IPS-20b (cell line): ENCODE measurements around the gene TBX18.
A peak's percentile ranks its signal among the peaks of the same experiment; 100 is the strongest.

Experiments
- H3K27ac ChIP-seq: one replicate; pipeline ENCODE4 v1.5.1; 2013; ENCODE audit warnings: low read length
- H3K27me3 ChIP-seq: 2 replicates; pipeline ENCODE4 v1.6.1; 2013; ENCODE audit warnings: mild to moderate bottlenecking, low read length, inconsistent platforms; ENCODE audit not compliant: insufficient read depth
- H3K36me3 ChIP-seq: 2 replicates; pipeline ENCODE4 v1.6.1; 2013; ENCODE audit warnings: low read depth, mild to moderate bottlenecking, inconsistent platforms, low read length, moderate library complexity; ENCODE audit not compliant: insufficient read depth
- H3K4me1 ChIP-seq: 2 replicates; pipeline ENCODE4 v1.6.1; 2013; ENCODE audit warnings: mild to moderate bottlenecking, control low read depth, inconsistent platforms, low read length, moderate library complexity; ENCODE audit not compliant: insufficient read depth
- H3K4me3 ChIP-seq: 2 replicates; pipeline ENCODE4 v1.5.1; 2013; ENCODE audit warnings: mild to moderate bottlenecking, low read length, inconsistent platforms
- H3K9ac ChIP-seq: 2 replicates; pipeline ENCODE4 v1.6.1; 2013; ENCODE audit warnings: low read depth, mild to moderate bottlenecking, inconsistent platforms, low read length, moderate library complexity
- H3K9me3 ChIP-seq: 2 replicates; pipeline ENCODE4 v1.6.1; 2013; ENCODE audit warnings: mild to moderate bottlenecking, low read depth, low read length, inconsistent platforms; ENCODE audit not compliant: insufficient read depth

Gene TBX18

DNA sequence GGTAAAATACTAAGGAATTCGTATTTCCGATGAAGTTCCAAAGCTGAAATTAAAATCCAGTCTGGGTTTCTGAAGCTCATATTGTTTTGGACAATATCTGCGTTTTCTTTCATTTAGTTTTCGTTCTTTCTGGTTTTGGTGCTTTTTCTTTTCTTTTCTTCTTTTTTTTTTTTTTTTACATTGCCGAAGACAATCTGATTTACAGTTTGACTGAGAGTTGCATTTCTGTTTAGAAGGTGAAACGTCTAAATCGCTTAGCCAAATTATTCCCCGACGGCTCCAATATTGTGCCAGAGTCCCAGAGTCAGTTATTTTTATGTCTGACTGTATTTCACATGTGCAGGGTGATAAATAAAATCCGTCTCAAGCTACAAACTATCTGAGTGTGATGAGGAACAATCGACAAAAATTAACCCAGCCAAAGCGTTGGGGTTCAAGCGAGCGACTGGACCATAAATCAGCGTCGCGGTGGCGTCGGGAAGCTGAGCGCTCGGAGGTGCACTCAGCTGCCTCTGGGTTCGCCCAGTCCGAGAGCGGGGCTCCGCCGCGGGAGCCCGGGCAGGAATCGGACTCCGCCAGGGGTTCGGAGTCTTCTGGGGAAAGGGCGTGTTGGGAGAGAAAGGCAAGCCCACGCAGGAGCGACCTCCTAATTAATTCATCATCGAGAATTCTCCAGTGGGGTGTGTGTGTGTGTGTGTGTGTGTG lies 8.2 kb upstream of the TBX18 start:
- peaks cover 100% of the 10 kb centered on the region for H3K27me3 ChIP-seq
- no peaks in the 10 kb centered on the region for H3K36me3 ChIP-seq
- H3K9ac ChIP-seq = no peak overlapping the region
- H3K4me1 ChIP-seq = peaks cover 2% of the 10 kb centered on the region; the same call in 1 of the 2 replicates
- H3K9me3 ChIP-seq = no peaks in the 10 kb centered on the region; the same call in 1 of the 2 replicates
- peak overlapping the region; percentile 68; the same call in 1 of the 2 replicates for H3K4me3 ChIP-seq
- no peak overlapping the region for H3K27ac ChIP-seq

DNA sequence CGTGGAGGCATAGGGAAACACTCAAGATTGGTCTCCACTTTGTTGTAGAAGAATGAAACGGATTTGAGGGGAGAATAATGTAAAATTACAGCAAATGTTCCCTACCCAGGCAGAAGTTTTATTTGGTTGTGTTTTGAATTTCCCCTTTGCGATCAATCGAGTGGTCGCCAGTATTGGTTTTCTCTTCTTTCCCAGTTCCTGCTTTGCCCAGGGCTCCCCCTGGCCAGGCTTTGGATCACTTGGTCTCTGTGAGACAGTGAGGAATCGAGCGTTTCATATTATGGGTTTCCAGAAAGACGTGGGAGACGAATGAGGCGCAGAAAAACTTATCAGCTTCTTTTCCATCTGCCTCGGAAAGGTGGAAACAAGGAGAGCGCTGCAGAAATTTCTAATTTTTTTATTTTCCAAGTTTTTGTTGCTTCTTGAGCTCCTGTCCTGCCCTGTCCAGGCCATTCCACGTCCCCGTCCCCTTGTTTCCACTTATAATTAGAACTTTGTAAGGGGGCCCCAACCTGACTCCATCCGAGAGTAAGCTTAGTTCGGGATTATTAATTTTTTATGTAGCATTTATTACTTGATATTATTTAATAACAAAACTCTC lies 7.5 kb upstream of the TBX18 start:
- H3K4me3 ChIP-seq = no peak overlapping the region
- H3K9ac ChIP-seq = no peak overlapping the region
- peaks cover 100% of the 10 kb centered on the region for H3K27me3 ChIP-seq
- peaks cover 2% of the 10 kb centered on the region; the same call in 1 of the 2 replicates for H3K4me1 ChIP-seq
- H3K27ac ChIP-seq = no peak overlapping the region
- no peaks in the 10 kb centered on the region; the same call in 1 of the 2 replicates for H3K9me3 ChIP-seq
- H3K36me3 ChIP-seq = no peaks in the 10 kb centered on the region

DNA sequence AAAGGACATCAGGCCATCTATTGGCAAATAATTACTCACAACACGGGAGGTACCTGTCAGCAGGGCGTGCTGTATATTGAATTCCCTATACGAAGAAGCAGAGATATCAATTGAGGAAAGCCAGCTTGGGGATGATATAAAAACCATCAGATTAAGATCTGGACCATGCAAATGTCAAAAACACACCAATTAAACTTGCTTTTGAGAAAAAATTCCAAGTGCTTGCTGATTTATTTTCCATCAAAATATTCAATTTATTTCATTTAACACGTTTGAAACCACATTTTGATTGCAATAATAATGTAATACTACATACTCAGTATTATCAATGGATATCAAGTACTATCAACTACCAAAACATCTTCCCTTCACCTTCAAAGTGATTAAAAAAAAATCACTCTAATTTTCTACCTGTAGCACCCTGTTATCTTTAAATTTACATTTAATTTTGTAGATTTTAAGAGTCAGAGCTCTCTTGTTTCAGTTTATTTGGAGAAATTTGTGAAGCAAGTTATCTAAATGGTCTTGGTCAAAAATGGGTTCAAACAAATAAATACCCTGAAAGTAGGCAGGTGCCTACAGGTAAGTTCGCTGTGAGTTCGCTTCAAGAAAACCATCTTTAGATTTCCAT lies 6.8 kb upstream of the TBX18 start:
- Histone ChIP-seq H3K27me3 (peaks cover 100% of the 10 kb centered on the region), H3K9me3 (no peaks in the 10 kb centered on the region; the same call in 1 of the 2 replicates), H3K36me3 (no peaks in the 10 kb centered on the region), H3K4me1 (peaks cover 5% of the 10 kb centered on the region; the same call in 1 of the 2 replicates), H3K9ac (no peak overlapping the region), H3K27ac (no peak overlapping the region), H3K4me3 (no peak overlapping the region)

DNA sequence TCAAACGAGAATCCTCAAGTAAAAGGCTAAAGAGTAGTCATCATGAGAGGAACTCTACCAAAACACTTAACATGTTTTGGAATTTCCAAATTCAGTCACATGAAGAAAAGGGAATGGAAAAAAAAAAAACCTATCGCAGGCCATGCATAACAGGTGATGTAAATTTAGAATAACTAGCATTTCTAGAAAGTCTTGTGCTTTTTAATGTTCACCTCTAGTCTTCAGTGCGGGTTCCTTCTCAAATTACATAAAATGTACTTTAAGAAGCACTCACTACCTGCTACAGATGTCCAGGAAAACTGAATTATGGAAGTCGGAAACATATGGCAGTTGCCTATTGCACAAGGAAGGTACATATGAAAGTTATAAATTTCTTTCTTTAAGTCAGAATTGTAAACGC lies 6.1 kb upstream of the TBX18 start:
- no peak overlapping the region for H3K9ac ChIP-seq

DNA sequence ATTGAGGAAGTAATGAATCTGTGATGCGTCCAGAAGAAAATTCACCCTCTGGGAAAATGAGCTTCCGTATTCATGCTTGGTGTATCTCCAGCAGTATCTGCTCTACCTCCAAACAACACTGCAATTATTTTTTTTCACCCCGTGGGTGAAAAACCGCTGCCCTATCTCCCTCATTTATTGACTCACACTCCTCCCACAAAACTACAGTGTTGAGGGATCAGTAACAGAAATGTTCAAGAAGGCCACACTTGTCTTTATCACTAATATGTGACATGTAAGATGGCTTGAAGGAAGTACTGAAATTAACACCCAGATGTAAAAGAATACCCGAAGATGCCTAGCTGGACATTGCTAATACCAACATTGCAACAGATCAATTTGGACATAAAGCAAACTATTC lies 4.9 kb upstream of the TBX18 start:
- no peaks in the 10 kb centered on the region; the same call in 1 of the 2 replicates for H3K9me3 ChIP-seq
- H3K4me3 ChIP-seq = no peak overlapping the region
- H3K27ac ChIP-seq = no peak overlapping the region
- no peak overlapping the region for H3K9ac ChIP-seq
- H3K36me3 ChIP-seq = no peaks in the 10 kb centered on the region
- H3K4me1 ChIP-seq = peaks cover 7% of the 10 kb centered on the region; the same call in 1 of the 2 replicates
- peaks cover 100% of the 10 kb centered on the region for H3K27me3 ChIP-seq

More for the DNA sequence above, 6.1 kb upstream of the TBX18 start:
- no peak overlapping the region for H3K27ac ChIP-seq
- no peaks in the 10 kb centered on the region for H3K36me3 ChIP-seq
- H3K9me3 ChIP-seq = no peaks in the 10 kb centered on the region; the same call in 1 of the 2 replicates
- no peak overlapping the region for H3K4me3 ChIP-seq
- H3K4me1 ChIP-seq = peaks cover 7% of the 10 kb centered on the region; the same call in 1 of the 2 replicates
- H3K27me3 ChIP-seq = peaks cover 100% of the 10 kb centered on the region

DNA sequence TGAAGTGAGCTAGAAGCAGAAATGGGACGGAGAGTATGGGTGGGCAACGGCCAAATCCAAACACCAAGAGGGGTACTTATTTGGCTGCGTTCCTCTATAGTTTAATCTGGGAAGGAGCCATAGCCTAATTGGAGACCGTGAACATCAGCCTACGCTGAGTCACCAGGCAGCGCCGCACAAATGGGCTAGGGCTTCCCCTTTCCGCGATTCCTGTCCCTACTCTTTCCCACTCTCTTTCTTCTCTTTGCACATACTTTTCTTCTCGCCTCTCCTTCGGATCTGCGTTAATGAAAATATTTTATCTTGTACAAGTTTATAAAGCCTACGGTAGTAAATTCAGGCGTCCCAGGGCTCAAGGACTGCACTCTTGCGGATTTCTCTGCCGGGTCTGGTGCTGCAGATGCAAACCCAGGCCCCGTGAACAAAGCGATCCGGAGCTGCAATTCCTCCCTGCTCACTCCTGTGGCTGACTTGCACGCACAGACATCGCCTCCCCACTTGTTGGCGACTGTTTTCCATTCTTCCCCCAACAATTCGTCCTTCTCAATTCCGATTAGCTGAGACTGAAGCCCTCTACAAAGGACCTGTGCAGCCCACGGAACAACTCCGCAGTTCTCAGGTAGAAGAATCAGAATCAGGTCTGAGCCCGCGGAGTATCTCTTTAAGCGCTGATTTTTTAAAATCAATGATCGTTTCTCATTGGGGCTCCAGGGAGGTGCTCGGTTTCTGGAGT lies 4.2 kb upstream of the TBX18 start:
- H3K9me3 ChIP-seq = no peaks in the 10 kb centered on the region; the same call in 1 of the 2 replicates
- no peak overlapping the region for H3K27ac ChIP-seq
- H3K4me1 ChIP-seq = peaks cover 7% of the 10 kb centered on the region; the same call in 1 of the 2 replicates
- no peaks in the 10 kb centered on the region for H3K36me3 ChIP-seq
- peaks cover 100% of the 10 kb centered on the region for H3K27me3 ChIP-seq
- H3K9ac ChIP-seq = no peak overlapping the region
- peak overlapping the region; percentile 50; the same call in 1 of the 2 replicates for H3K4me3 ChIP-seq

DNA sequence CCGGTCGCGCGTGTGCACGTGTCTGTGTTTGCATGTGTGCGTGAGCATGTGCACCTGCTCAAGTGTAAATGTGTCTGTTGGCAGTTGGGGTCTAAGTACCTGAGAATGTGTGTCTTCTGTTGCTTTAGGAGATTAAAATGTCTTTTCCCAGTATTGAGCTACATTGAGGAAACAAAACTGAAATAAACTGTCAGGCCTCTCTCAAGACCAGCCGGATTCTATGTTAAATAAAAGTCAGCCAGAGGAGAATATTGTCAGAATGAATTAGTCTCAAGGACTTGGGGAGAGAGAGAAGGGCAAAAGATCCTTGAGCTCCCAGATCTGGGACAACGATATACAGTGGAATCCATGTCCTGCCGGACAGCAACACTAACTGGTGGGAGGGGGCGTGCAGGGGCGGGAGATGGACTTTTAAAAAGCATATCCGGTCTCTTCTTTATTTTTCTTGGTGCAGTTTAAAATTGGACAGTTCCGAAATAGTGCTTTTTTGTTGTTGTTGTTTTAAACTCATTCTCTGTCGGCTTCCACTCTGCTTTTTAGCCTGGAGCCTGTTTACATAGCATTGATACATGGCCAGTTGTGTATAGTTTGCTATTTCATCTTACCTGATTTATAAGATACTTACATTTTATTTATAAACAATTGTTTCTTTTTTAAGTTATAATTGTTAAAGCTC lies 3.3 kb upstream of the TBX18 start:
- Histone ChIP-seq H3K4me3 (no peak overlapping the region), H3K27me3 (peaks cover 100% of the 10 kb centered on the region), H3K9ac (no peak overlapping the region), H3K9me3 (no peaks in the 10 kb centered on the region; the same call in 1 of the 2 replicates), H3K27ac (no peak overlapping the region), H3K4me1 (peaks cover 5% of the 10 kb centered on the region; the same call in 1 of the 2 replicates), H3K36me3 (no peaks in the 10 kb centered on the region)

DNA sequence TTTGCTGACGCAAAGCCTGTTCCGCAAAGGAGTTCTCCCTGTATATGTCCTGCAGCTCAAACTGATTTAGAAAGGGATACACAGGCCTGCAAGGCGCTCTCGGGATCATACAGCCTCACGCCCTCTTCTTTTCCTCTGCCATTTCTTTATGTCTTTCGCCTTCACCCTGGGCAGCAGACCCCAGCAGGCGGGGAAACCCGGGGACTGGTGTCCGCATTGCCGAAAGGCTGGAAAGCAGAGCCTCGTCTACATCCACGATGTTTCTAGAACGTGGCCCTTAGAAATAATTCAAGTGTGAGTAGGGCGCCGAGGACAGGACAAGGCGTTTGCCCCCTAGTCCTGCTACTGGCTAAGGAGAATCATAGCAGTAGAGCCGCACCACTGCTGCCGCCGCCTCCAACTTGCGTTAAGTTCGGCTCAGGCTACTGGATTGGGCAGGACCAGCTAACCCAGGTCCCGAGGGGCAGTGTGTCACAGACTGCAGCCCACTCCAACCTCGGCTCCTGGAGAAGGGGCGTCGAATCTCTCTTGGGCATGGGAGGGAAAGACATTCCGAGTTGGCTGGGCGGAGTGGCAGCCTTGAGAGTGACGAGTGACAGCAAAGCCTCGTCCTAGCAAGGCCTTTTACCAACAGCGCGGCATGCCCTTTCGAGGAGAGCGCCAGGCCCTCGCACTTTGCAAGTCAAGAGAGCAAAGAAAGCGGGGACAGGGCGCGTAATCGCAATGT lies 2.6 kb upstream of the TBX18 start:
- Histone ChIP-seq H3K27ac (no peak overlapping the region), H3K4me1 (peaks cover 5% of the 10 kb centered on the region; the same call in 1 of the 2 replicates), H3K9me3 (no peaks in the 10 kb centered on the region; the same call in 1 of the 2 replicates), H3K9ac (no peak overlapping the region), H3K36me3 (no peaks in the 10 kb centered on the region), H3K27me3 (peaks cover 100% of the 10 kb centered on the region), H3K4me3 (peak overlapping the region; percentile 54; the same call in 1 of the 2 replicates)

DNA sequence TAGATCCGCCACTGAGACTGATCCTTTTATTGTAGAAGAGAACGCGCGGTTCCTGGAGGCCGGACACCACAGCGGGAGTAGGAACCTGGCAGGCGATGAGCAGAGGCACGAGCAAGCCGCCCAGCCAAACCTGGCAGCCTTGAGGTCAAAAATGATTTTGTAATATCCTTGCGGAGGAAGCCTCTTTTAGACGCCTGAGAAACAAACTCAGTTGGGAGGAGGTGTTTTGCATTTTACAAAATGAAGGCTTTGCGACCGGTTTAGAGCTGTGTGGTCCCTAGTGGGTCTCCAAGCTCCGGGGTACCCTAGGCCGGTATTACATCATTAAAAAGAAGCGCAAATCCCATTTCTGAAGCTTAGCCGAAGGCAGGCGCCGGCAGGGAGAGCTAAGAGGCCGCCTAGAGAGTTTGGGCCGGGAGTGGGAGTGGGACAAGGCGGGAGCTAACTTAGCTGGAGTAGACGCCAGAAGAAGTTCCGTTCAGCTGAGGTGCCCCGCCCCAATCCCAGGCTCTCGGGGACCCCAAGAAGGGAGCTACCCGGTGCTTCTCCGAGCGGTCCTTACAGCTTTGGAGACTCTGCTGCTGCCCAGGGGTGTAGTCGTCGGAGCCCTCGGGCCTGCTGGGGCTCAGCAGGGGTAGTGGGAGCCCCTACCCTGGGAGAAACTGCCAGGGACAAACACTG lies 1.9 kb upstream of the TBX18 start:
- Histone ChIP-seq H3K27ac (no peak overlapping the region), H3K36me3 (no peaks in the 10 kb centered on the region), H3K9me3 (no peaks in the 10 kb centered on the region), H3K4me3 (peak overlapping the region; percentile 54; the same call in 1 of the 2 replicates), H3K4me1 (peaks cover 5% of the 10 kb centered on the region; the same call in 1 of the 2 replicates), H3K27me3 (peaks cover 100% of the 10 kb centered on the region), H3K9ac (no peak overlapping the region)

DNA sequence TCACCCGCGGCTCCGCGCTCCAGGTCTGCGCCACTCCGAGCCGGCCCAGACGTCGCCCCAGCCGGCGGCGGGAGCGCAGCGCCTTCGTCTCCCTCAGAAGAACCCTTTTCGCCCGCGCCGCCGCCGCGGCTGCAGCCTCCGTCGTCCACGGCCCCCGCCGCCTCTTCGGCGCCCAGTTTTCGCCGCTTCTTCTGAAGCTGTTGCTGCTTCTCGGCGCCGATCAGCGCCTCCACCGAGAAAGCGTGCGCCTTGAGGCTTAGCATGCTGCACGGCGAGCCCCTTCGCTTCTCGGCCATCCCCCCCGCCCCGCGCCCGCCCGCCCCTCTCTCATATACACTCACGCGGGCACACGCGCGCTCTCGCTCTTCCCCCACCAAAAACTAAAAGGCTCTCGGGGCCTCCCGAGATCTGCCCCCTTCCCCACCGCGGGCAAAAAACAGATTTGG lies 489 bp downstream of the TBX18 start:
- Histone ChIP-seq H3K9ac (no peak overlapping the region), H3K4me1 (peaks cover 5% of the 10 kb centered on the region; the same call in 1 of the 2 replicates), H3K27ac (no peak overlapping the region), H3K4me3 (peak overlapping the region; percentile 82), H3K36me3 (no peaks in the 10 kb centered on the region), H3K9me3 (no peaks in the 10 kb centered on the region), H3K27me3 (peaks cover 100% of the 10 kb centered on the region)
